ENCODE measurements around the gene LPP.

LPP gene

DNA sequence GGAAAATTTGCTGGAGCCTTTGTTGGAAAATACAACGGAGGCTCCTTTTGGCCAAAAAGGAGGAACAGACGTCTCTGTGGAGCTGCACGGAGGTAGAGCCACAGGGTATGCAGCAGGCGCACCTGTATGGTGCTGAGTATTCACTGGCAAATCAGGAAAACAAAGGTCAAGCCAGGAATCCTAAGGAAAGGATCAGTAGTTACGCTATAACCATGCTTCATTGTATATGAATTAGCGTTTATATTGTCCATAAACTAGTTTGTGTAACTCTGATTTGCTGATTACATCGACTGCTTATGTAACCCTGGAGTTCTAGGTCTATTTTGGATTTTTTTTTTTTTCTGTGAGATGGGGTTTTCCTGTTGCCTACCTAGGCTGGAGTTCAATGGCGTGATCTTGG, 45.4 kb downstream of the LPP start:
- H3K9me3 ChIP-seq (ENCODE audit: low read depth, low read length): no peaks in the 10 kb centered on the region
- H3K36me3 ChIP-seq (ENCODE audit: insufficient read depth, low read length): no peaks in the 10 kb centered on the region
- DNase-seq (ENCODE audit: low read depth, low spot score): no peak
- no peak overlapping the region for H3K4me3 ChIP-seq
- no peak for TF ChIP-seq FOXP2 (optimal IDR thresholded peaks at IDR 0.05; ENCODE audit: control extremely low read depth, extremely low read length, insufficient read depth)
- no peak for TF ChIP-seq EZH2 (IDR thresholded peaks at IDR 0.05)
- TF ChIP-seq POLR2AphosphoS5 (IDR thresholded peaks at IDR 0.05; ENCODE audit: borderline replicate concordance, low read depth, low read length): no peak
- no peak overlapping the region for H3K27ac ChIP-seq
- no peak overlapping the region for H3K9ac ChIP-seq (ENCODE audit: insufficient read length)

DNA sequence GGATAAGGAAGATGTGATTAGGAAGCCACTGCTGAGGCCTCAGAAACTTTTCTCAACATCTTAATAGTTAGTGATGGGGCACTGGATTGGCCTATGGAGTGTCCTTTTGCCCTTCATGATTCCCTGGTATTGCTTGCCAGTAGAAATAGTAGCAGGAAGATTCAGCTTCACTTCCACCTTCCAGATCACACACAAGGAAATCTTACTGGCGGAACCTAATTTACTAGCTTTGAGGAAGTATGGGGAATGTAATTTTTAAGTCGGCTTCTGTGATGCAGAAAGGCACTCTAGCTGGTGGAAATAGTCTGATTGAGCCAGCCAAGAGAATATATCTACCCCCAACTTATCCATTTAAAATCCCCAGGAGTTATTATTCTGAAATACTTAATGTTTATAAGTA, 46.5 kb downstream of the LPP start:
- no peak for DNase-seq (ENCODE audit: low read depth, low spot score)
- Histone ChIP-seq H3K9me3 (ENCODE audit: low read depth, low read length) (no peaks in the 10 kb centered on the region), H3K4me3 (no peak overlapping the region), H3K9ac (ENCODE audit: insufficient read length) (no peak overlapping the region), H3K27ac (no peak overlapping the region), H3K36me3 (ENCODE audit: insufficient read depth, low read length) (no peaks in the 10 kb centered on the region)
- TF ChIP-seq POLR2AphosphoS5 (IDR thresholded peaks at IDR 0.05; ENCODE audit: borderline replicate concordance, low read depth, low read length) (no peak), EZH2 (IDR thresholded peaks at IDR 0.05) (no peak), FOXP2 (optimal IDR thresholded peaks at IDR 0.05; ENCODE audit: control extremely low read depth, extremely low read length, insufficient read depth) (no peak)

DNA sequence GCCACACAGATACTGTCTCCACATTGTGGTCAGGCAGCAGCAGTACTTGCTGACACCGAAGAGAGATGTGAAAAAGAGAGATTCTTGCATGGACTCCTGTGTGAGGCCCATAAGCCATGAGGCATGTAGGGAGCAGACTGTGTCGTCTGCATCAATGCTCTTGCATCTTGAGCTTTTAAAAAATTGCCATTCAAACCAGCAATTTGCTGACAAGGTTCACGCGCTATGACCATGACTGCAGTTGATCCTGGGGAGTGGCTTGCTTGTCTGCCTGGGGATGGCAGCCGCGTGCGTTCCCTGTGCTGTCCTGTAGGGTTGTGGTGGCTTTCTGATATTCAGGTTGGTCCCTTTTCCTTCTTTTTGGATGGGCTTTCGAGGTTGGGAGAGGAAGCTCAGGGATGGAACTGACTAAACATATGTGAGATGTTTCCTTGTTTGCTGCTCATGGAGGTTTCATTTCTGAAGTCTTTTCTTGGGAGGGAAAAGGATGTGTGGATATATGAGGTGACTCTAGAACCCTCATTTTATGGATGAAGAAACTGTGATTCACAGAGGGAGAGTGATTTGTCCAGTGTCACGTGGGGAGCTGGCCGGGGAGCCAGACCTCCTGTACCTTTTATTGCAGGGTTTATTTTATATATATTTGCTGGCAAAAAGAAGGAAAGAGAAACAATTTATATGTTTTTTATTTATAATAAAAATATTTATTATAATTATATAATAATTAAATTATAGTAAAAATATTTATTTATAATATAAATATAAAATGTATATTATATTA, 48.6 kb downstream of the LPP start:
- no peaks in the 10 kb centered on the region for H3K9me3 ChIP-seq (ENCODE audit: low read depth, low read length)
- H3K36me3 ChIP-seq (ENCODE audit: insufficient read depth, low read length): no peaks in the 10 kb centered on the region
- DNase-seq (ENCODE audit: low read depth, low spot score): no peak
- TF ChIP-seq POLR2AphosphoS5 (IDR thresholded peaks at IDR 0.05; ENCODE audit: borderline replicate concordance, low read depth, low read length): no peak
- no peak for TF ChIP-seq EZH2 (IDR thresholded peaks at IDR 0.05)
- no peak for TF ChIP-seq FOXP2 (optimal IDR thresholded peaks at IDR 0.05; ENCODE audit: control extremely low read depth, extremely low read length, insufficient read depth)
- no peak overlapping the region for H3K9ac ChIP-seq (ENCODE audit: insufficient read length)
- no peak overlapping the region for H3K4me3 ChIP-seq
- H3K27ac ChIP-seq: no peak overlapping the region

DNA sequence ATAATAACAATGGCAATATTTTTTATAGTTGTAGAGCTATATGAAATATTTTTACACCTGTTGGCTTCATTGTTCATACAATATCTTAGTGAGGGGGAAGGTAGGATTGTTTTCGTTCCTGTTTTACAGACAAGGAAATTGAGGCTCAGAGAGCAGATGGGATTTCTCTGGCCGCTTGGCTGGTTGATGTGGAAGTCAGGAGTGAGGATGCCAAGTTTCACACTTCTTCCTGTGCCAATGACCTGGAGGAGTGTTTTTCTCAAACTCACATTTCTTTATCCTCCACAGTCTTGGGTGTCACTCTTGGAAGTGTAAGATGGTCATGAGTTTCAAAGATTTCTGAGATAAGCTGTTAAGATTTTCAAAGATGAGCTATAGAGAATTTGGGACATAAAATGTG, 50.6 kb downstream of the LPP start:
- TF ChIP-seq EZH2 (IDR thresholded peaks at IDR 0.05) (no peak), FOXP2 (optimal IDR thresholded peaks at IDR 0.05; ENCODE audit: control extremely low read depth, extremely low read length, insufficient read depth) (no peak), POLR2AphosphoS5 (IDR thresholded peaks at IDR 0.05; ENCODE audit: borderline replicate concordance, low read depth, low read length) (no peak)
- Histone ChIP-seq H3K27ac (no peak overlapping the region), H3K9ac (ENCODE audit: insufficient read length) (no peak overlapping the region), H3K4me3 (no peak overlapping the region), H3K36me3 (ENCODE audit: insufficient read depth, low read length) (no peaks in the 10 kb centered on the region), H3K9me3 (ENCODE audit: low read depth, low read length) (no peaks in the 10 kb centered on the region)
- no peak for DNase-seq (ENCODE audit: low read depth, low spot score)

DNA sequence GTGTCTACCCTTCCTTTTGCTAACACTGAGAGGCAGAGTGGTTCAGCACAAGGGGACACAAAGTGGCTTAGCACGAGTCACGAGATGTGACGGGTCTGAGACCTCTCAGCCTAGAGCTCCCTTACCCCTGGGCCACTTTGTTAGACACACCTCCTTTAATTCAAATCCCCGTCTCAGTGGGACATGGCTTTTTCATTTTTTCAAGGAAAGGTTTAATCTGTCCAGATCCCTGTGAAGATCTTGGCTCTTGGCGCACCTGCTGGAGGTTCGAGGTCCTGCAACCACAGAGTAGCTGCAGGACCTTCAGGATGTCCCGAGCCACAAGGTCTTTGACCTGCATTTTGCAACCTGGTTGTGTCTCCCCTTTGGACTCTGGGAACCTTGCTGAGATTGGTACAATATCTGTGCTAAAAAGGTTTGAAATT, 52.0 kb downstream of the LPP start:
- TF ChIP-seq FOXP2 (optimal IDR thresholded peaks at IDR 0.05; ENCODE audit: control extremely low read depth, extremely low read length, insufficient read depth): no peak
- no peak for TF ChIP-seq EZH2 (IDR thresholded peaks at IDR 0.05)
- no peak for TF ChIP-seq POLR2AphosphoS5 (IDR thresholded peaks at IDR 0.05; ENCODE audit: borderline replicate concordance, low read depth, low read length)
- Histone ChIP-seq H3K36me3 (ENCODE audit: insufficient read depth, low read length) (no peaks in the 10 kb centered on the region), H3K27ac (no peak overlapping the region), H3K9me3 (ENCODE audit: low read depth, low read length) (no peaks in the 10 kb centered on the region), H3K9ac (ENCODE audit: insufficient read length) (no peak overlapping the region), H3K4me3 (no peak overlapping the region)
- no peak for DNase-seq (ENCODE audit: low read depth, low spot score)

DNA sequence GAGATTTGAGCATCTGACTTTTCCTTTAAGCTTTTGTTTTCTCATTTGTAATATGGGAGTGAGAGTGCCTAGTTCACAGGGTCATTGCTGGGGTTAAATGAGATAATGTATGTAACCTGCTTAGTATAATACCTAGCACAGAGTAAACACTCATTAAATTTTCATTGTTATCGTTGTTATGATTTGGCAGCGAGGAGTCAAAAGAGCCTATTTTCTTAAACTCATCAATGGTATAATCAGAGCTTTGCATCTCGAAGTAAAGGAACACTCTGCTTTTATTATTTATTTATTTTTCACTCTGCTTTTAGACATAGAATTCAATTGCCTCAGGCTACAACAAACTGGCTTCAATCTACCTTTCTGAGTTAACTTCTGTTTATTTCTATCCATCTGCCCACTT, 52.8 kb downstream of the LPP start:
- H3K27ac ChIP-seq: no peak overlapping the region
- H3K36me3 ChIP-seq (ENCODE audit: insufficient read depth, low read length): no peaks in the 10 kb centered on the region
- H3K9me3 ChIP-seq (ENCODE audit: low read depth, low read length): no peaks in the 10 kb centered on the region
- TF ChIP-seq FOXP2 (optimal IDR thresholded peaks at IDR 0.05; ENCODE audit: control extremely low read depth, extremely low read length, insufficient read depth): no peak
- TF ChIP-seq EZH2 (IDR thresholded peaks at IDR 0.05): no peak
- H3K4me3 ChIP-seq: no peak overlapping the region
- H3K9ac ChIP-seq (ENCODE audit: insufficient read length): no peak overlapping the region
- no peak for DNase-seq (ENCODE audit: low read depth, low spot score)

DNA sequence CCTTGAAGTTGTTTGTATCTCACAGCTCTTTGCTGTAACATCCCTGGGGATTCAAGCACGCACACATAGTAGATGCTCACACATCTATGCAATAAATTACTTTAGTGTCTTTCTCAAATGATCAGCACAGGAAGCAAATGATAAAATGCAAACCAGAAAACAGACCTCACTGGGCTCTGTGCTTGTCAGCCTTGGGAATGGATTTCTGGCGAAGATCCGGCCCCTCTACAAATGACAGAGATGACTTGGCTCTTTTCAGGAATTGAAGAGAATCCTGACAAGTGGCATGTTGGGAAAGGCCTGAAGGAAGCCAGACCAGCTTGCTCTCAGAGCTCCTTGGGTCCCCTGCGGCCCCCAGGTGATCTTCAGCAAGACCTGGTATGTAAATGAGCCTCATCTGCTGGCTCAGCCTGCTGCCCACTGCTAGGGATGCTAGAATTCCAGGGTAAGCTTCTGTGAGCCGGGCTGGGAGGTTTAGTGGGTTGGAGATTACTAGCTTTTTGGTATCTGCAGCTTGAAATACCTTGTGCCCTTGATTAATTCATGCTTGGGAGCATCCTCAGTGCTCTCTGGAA, 54.1 kb downstream of the LPP start:
- no peak overlapping the region for H3K27ac ChIP-seq
- no peak for TF ChIP-seq POLR2AphosphoS5 (IDR thresholded peaks at IDR 0.05; ENCODE audit: borderline replicate concordance, low read depth, low read length)
- no peak for TF ChIP-seq EZH2 (IDR thresholded peaks at IDR 0.05)
- no peak for TF ChIP-seq FOXP2 (optimal IDR thresholded peaks at IDR 0.05; ENCODE audit: control extremely low read depth, extremely low read length, insufficient read depth)
- no peak for DNase-seq (ENCODE audit: low read depth, low spot score)

DNA sequence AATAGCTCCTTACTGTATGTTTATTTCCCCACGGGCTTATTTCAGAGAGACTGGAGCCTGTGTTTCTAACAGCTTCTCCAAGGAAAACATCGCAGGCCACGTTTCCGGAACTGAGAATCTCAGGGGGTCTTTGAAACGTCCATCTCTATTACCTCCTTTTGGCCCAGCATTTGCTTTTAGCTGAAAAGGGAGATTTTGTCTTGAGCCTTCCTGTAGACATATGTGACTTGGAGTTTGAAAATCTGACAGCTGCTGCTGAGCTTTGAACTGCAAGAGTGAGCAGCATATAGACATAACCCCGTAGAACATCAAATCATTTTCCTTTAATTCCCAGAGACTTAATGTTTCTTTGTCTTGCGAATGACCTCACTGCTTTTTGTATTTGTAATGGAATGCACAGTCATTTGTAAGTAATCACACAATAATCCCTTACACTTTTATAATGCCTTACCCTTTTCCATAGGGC, 54.6 kb downstream of the LPP start:
- H3K27ac ChIP-seq: no peak overlapping the region
- H3K9ac ChIP-seq (ENCODE audit: insufficient read length): no peak overlapping the region
- no peaks in the 10 kb centered on the region for H3K36me3 ChIP-seq (ENCODE audit: insufficient read depth, low read length)
- DNase-seq (ENCODE audit: low read depth, low spot score): no peak
- H3K9me3 ChIP-seq (ENCODE audit: low read depth, low read length): no peaks in the 10 kb centered on the region
- TF ChIP-seq POLR2AphosphoS5 (IDR thresholded peaks at IDR 0.05; ENCODE audit: borderline replicate concordance, low read depth, low read length): no peak
- TF ChIP-seq EZH2 (IDR thresholded peaks at IDR 0.05): no peak
- no peak for TF ChIP-seq FOXP2 (optimal IDR thresholded peaks at IDR 0.05; ENCODE audit: control extremely low read depth, extremely low read length, insufficient read depth)
- H3K4me3 ChIP-seq: no peak overlapping the region

More for the DNA sequence above, 54.1 kb downstream of the LPP start:
- Histone ChIP-seq H3K9me3 (ENCODE audit: low read depth, low read length) (no peaks in the 10 kb centered on the region), H3K36me3 (ENCODE audit: insufficient read depth, low read length) (no peaks in the 10 kb centered on the region), H3K4me3 (no peak overlapping the region), H3K9ac (ENCODE audit: insufficient read length) (no peak overlapping the region)

All from SK-N-MC (cell line).